Vagina (tissue), 2 donors: ENCODE measurements around the gene BCAS3. TPM values are rescaled to one million over a fixed set of nuclear protein-coding genes. Genes with fewer than 3 reads are reported as not detected.

Experiments
- DNase-seq, 2 donors: peaks; one replicate each; pipeline ENCODE4 v3.0.0-alpha.2; 2017; ENCODE audit errors: extremely low spot score in 2 of 2
- H3K27ac ChIP-seq: fragments of 200-600 bp; sonication (generic); one replicate; pipeline ENCODE4 v1.5.1; 2019
- H3K27me3 ChIP-seq: fragments of 200-600 bp; sonication (generic); one replicate; pipeline ENCODE4 v1.5.1; 2019
- H3K36me3 ChIP-seq, 2 donors: fragments of 200-600 bp; sonication (generic); one replicate each; pipeline ENCODE4 v1.5.1; 2017 to 2019
- H3K4me1 ChIP-seq: fragments of 200-600 bp; sonication (generic); one replicate; pipeline ENCODE4 v1.5.1; 2019
- H3K4me3 ChIP-seq, 2 donors: fragments of 200-600 bp; sonication (generic); 1 replicate in 1 of 2; 2 replicates in 1 of 2; pipeline ENCODE4 v1.5.1; 2016 to 2019
- H3K9me3 ChIP-seq: fragments of 200-600 bp; sonication (generic); one replicate; pipeline ENCODE4 v1.5.1; 2019
- POLR2A ChIP-seq, 2 donors: fragments of 450-650 bp; IDR thresholded peaks; one replicate each; pipeline ENCODE4 v1.6.1; 2017; ENCODE audit warnings: antibody characterized with exemption in 2 of 2, mild to moderate bottlenecking in 2 of 2, moderate library complexity in 2 of 2
- POLR2AphosphoS5 ChIP-seq, 2 donors: sonication (generic); formaldehyde crosslinking; IDR thresholded peaks; one replicate each; pipeline ENCODE4 v1.9.0; 2017; ENCODE audit warnings: antibody characterized with exemption in 2 of 2, mild to moderate bottlenecking in 2 of 2, low read depth in 1 of 2; ENCODE audit not compliant: insufficient read depth in 1 of 2
- intact Hi-C: fragments of 100-400 bp; cut with DNase I; formaldehyde crosslinking; loops from one replicate; pipeline ENCODE4 v1.15.1; 2023
- total RNA-seq: library from RNA; depleted of rRNA; stranded (reverse); fragments of >200 nt; gene quantifications from one replicate; pipeline ENCODE4 v1.2.3, GENCODE V29; 2016
- TF ChIP-seq, protein P1 (sequence below), 3 experiments: fragments of 450-650 bp in 2 of 3; fragments of 200-600 bp in 1 of 3; sonication (generic) in 1 of 3; IDR thresholded peaks; one replicate each; pipeline ENCODE4 v1.5.1; 2017 to 2019; ENCODE audit warnings: antibody characterized with exemption in 3 of 3, mild to moderate bottlenecking in 2 of 3, moderate library complexity in 2 of 3

The BCAS3 gene
- total RNA-seq, 1 donor from 2014 or later: 33.1 TPM

DNA sequence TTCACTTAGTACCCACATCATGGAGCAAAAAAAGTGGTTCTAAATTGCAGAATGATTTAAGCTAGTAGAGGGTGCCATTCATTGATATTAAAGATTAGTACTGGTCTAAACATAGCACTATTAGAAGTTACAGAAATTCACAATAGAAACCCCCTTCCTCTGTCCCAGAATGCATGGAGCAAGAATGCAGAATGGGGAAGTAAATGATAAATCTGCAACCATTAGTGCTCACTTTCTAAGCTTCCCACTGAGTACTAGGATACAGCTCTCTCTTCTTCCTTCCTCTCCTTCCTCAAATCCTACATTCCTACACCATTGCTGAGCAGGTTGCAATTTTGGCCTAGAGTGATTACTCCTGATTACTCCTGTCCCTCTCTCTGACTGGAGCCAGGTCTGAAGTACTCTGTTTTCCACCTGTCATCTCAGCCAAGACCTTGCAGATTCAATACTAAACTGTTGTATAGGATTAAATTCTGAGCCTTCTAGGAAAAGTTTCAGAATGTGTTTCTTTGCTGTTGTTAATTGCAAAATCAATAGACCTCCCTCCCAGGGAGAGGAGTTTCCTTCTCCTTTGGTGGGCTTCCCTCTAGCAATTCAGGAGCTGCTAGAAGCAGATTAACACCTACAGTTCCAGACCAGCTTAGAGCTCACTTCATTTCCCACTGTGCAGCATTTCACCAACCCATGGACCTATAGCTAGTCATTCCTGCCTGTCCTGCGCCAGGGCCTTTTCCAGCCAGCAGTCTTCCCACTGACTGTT is 556.5 kb downstream of the BCAS3 start:
- no peaks in the 10 kb centered on the region for H3K36me3 ChIP-seq
- no peak for TF ChIP-seq POLR2A (IDR thresholded peaks at IDR 0.05)
- TF ChIP-seq, protein P1, sequence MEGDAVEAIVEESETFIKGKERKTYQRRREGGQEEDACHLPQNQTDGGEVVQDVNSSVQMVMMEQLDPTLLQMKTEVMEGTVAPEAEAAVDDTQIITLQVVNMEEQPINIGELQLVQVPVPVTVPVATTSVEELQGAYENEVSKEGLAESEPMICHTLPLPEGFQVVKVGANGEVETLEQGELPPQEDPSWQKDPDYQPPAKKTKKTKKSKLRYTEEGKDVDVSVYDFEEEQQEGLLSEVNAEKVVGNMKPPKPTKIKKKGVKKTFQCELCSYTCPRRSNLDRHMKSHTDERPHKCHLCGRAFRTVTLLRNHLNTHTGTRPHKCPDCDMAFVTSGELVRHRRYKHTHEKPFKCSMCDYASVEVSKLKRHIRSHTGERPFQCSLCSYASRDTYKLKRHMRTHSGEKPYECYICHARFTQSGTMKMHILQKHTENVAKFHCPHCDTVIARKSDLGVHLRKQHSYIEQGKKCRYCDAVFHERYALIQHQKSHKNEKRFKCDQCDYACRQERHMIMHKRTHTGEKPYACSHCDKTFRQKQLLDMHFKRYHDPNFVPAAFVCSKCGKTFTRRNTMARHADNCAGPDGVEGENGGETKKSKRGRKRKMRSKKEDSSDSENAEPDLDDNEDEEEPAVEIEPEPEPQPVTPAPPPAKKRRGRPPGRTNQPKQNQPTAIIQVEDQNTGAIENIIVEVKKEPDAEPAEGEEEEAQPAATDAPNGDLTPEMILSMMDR (IDR thresholded peaks at IDR 0.05): no peak
- no peak for TF ChIP-seq POLR2AphosphoS5 (IDR thresholded peaks at IDR 0.05; ENCODE audit: insufficient read depth in 1 of 2, low read depth in 1 of 2)
- intact Hi-C loops: no loop called here

DNA sequence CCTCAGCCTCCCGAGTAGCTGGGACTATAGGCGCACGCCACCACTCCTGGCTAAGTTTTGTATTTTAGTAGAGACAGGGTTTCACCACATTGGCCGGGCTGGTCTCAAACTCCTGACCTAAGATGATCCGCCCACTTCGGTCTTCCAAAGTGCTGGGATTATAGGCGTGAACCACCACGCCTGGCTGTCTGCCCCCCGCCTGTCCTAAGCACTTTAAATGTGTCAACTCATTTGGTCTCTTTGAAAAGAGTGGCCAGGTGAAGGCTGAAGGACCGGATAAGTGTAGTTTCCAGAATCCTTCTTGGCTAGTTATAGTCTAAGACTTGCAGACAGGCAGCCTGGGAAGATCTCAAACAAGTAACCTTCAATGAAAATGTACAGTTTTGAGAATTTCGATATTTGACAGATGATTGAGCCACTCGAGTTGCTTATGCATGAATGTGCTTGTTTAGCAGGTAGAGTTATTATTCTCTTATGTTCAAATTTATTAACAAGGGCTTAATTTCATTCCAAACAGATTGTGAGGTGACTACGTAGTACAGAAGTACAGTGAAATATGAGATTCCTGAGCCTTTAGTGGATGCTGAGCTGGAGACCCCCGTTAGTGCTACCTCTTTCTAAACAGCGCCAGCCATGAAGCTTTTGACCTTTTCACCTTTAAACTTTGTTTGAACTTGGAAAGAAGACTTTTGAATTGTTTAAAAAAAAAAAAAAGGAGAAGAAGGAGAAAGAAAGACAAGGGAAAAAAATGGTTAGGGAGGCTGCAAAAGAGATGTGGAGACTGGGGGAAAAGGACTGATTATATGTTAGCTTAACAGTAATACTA is 557.6 kb downstream of the BCAS3 start:
- DNase-seq: no peak
- Histone ChIP-seq H3K36me3 (no peaks in the 10 kb centered on the region), H3K4me1 (peaks cover 16% of the 10 kb centered on the region), H3K4me3 (no peak overlapping the region), H3K9me3 (no peaks in the 10 kb centered on the region), H3K27ac (no peak overlapping the region), H3K27me3 (no peaks in the 10 kb centered on the region)
- no peak for TF ChIP-seq POLR2AphosphoS5 (IDR thresholded peaks at IDR 0.05; ENCODE audit: insufficient read depth in 1 of 2, low read depth in 1 of 2)
- TF ChIP-seq, protein P1 (IDR thresholded peaks at IDR 0.05): no peak
- intact Hi-C loops: no loop called here

More for the DNA sequence above, 556.5 kb downstream of the BCAS3 start:
- no peak for DNase-seq
- Histone ChIP-seq H3K4me1 (peaks cover 16% of the 10 kb centered on the region), H3K27me3 (no peaks in the 10 kb centered on the region), H3K27ac (no peak overlapping the region), H3K9me3 (no peaks in the 10 kb centered on the region), H3K4me3 (no peak overlapping the region)

DNA sequence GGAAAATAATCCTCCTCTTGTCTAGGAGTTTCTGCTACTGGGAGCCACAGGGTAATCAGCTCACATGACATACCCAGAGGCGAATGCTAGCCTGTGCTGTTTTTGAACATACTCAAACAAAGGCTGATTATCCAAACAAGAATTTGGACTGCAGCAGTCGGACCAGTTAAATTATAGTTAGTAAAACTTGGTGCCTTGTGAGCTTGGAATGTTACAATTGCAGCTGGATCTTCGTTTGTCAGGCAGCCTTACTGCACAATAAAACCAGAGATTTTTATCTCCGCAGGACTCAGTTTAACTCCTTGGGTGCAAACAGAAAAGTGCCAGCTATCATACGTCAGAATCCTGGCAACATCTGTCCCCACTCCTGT is 558.2 kb downstream of the BCAS3 start:
- peaks cover 16% of the 10 kb centered on the region for H3K4me1 ChIP-seq
- no peak overlapping the region for H3K4me3 ChIP-seq
- no peak for DNase-seq
- no peaks in the 10 kb centered on the region for H3K27me3 ChIP-seq
- intact Hi-C loops: no loop called here
- H3K27ac ChIP-seq: no peak overlapping the region
- H3K9me3 ChIP-seq: no peaks in the 10 kb centered on the region
- H3K36me3 ChIP-seq: no peaks in the 10 kb centered on the region
- TF ChIP-seq, protein P1 (IDR thresholded peaks at IDR 0.05): no peak
- TF ChIP-seq POLR2A (IDR thresholded peaks at IDR 0.05) (no peak), POLR2AphosphoS5 (IDR thresholded peaks at IDR 0.05; ENCODE audit: insufficient read depth in 1 of 2, low read depth in 1 of 2) (no peak)

DNA sequence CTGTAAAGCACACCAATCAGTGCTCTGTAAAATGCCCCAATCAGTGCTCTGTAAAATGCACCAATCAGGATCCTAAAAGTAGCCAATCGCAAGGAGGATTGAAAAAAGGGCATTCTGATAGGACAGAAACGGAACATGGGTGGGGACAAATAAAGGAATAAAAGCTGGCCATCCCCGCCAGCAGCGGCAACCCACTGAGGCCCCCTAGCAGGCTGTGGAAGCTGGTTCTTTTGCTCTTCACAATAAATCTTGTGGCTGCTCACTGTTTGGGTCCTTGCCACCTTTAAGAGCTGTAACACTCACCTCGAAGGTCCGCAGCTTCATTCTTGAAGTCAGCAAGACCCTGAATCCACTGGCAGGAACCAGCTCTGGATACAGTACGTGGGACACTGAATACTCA is 559.6 kb downstream of the BCAS3 start:
- no peaks in the 10 kb centered on the region for H3K27me3 ChIP-seq
- TF ChIP-seq, protein P1 (IDR thresholded peaks at IDR 0.05): no peak
- no peak overlapping the region for H3K4me3 ChIP-seq
- peaks cover 16% of the 10 kb centered on the region for H3K4me1 ChIP-seq
- no peak for DNase-seq
- H3K9me3 ChIP-seq: no peaks in the 10 kb centered on the region
- H3K36me3 ChIP-seq: no peaks in the 10 kb centered on the region
- H3K27ac ChIP-seq: no peak overlapping the region
- intact Hi-C loops: no loop called here

DNA sequence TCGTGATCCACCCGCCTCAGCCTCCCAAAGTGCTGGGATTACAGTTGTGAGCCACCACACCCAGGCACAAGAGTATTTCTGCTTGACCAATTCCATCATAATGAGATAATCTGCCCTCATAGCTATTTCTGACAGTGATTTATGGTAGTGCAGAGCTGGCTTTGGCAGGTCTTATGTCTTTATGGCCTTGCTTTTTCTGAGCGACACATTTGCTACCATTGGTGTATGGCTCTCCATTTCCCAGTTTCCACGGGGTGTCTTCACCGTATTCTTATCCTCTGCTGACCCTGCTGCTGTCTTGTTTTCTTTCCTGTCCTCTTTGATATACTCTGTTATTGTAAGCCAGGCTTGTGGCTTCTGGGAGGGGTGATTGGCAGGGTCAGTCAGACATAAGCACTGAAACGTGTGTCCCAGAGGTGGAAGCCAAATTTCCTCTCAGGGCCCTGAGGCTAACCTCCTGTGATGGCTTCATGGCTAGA is 560.8 kb downstream of the BCAS3 start:
- intact Hi-C loops: no loop called here
- Histone ChIP-seq H3K36me3 (no peaks in the 10 kb centered on the region), H3K4me1 (peaks cover 16% of the 10 kb centered on the region), H3K27ac (no peak overlapping the region), H3K9me3 (no peaks in the 10 kb centered on the region), H3K4me3 (no peak overlapping the region), H3K27me3 (no peaks in the 10 kb centered on the region)
- DNase-seq: no peak
- TF ChIP-seq, protein P1 (IDR thresholded peaks at IDR 0.05): no peak
- no peak for TF ChIP-seq POLR2AphosphoS5 (IDR thresholded peaks at IDR 0.05; ENCODE audit: insufficient read depth in 1 of 2, low read depth in 1 of 2)
- no peak for TF ChIP-seq POLR2A (IDR thresholded peaks at IDR 0.05)
